SIG-M5 treated with dmso at 0.1 percent for 504 hours (cell line): ENCODE results near the gene ANKLE1.
A peak's percentile ranks its signal among the peaks of the same experiment; 100 is the strongest.

Source experiments
- DNase-seq: peaks from one replicate; lab custom pipeline; 2025; ENCODE audit not compliant: unreplicated experiment; lab: John Stamatoyannopoulos, UW

The ANKLE1 gene

GRCh38 chr19:17305216-17305516, 23.5 kb downstream of the ANKLE1 start:
- no peak for DNase-seq

GRCh38 chr19:17305517-17306284, 24.0 kb downstream of the ANKLE1 start, which contains the start of gene MRPL34:
Gene MRPL34 (plus strand): TSS chr19:17305872. CDS start chr19:17305893, 21 bp downstream.
- peak; percentile 98 for DNase-seq

GRCh38 chr19:17306285-17306714, 24.6 kb downstream of the ANKLE1 start:
- no peak for DNase-seq

GRCh38 chr19:17307876-17308377, 26.2 kb downstream of the ANKLE1 start:
- DNase-seq = no peak

- peak; percentile 99 for DNase-seq
Measured at GRCh38 chr19:17309198-17309964, 27.7 kb downstream of the ANKLE1 start, which contains the start of gene DDA1. Gene DDA1 (plus strand): TSS chr19:17309563. CDS start chr19:17309655, 92 bp downstream.

GRCh38 chr19:17309965-17310461, 28.3 kb downstream of the ANKLE1 start:
- no peak for DNase-seq

DNA sequence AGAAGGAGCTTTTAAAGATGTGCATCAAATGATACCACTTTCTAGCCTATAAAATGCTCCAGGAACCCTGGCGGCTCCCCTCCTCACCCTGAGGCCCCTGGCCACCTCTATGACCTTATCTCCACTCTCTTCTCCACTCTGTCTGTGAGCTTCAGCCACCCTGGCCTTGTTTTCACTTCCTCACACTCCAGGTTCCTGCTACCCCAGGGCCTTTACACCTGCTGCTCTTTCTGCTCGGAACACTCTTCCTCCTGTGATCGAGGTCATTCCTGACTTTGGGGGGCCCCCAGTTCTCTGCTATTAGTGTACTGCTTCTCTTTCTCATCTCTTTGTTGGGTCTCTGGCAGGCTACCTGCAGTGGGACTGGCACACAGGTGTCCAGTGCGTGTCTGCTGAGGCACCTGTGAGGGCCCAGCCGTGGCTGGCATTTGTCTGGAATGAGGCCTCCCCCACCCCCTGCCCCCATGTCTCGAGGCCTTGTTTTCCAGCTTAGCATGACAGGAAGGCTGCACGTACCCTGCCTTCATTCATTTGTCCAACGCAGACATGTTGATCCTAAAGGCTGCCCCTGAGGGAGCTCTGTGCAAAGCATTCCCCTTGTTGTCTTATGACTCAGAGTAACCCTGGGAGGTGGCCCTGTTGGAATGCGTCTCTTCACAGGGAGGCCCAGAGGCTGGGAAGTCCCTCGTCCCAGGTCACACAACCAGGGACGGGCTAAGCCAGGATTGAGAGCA, 29.9 kb downstream of the ANKLE1 start:
- DNase-seq = no peak

DNA sequence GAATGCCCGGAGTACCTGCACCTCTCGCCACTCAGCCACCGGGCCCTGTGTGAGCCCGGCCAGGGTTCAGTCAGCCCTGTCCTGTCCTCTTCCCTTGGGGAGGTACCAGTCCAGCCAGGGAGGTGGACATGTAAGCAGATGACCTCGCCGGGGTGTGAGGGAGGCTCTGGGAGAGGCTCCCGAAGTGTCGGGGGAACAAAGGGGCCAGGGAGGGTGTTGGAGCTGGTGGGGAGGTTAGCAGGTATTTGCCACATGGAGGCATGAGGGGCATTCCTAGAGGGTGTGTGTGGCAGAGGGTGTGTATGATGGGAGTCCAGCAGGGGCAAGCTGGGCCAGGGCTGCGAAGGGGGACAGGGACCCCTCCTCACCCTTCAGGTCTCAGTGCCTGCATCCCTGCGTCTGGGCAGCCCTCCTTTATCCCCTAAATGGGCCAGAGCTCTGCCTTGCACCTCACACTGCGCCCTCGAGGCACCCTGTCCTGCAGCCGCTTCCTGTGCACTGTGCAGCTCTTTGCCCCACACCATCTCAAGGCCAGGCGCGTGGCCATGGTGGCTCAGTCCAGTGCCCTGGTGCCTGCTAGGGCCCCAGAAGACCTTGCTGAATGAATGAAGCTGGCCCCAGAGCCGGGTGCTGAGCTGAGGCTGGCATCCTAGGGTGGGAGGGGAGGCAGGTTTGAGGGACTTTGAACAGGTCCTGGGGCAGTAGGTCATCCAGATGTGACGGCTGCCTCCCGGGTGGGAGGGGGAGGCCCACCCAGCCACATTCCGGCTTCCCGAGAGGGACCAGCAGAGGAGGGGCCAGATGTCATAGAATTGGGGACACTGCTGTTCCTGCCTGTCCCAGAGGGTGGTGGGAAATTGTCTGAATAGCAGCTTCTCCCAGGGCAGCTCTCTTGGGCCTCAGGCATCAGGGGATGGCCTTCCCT, 30.8 kb downstream of the ANKLE1 start:
- no peak for DNase-seq

- no peak for DNase-seq
Measured at GRCh38 chr19:17314007-17314593, 32.4 kb downstream of the ANKLE1 start.

DNA sequence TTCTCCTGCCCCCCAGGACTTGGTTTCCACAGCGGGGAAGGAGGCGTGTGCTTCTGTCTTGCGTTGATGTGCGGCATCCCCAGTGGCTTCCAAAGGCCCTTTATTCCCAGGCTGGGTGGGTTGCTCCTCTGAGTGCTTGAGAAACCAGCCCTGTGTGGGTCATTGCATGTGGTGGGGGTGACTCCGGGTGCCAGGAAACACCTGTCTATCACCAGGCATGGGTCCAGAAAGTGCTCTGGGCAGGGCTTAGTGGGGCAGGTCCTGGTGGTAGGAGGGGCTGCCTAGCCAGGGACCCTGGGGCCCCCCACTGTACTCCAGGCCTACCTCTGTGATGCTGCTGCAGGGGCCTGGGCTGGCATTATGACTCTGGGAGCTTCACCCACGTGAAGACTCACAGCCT, 37.3 kb downstream of the ANKLE1 start:
- DNase-seq = no peak

DNA sequence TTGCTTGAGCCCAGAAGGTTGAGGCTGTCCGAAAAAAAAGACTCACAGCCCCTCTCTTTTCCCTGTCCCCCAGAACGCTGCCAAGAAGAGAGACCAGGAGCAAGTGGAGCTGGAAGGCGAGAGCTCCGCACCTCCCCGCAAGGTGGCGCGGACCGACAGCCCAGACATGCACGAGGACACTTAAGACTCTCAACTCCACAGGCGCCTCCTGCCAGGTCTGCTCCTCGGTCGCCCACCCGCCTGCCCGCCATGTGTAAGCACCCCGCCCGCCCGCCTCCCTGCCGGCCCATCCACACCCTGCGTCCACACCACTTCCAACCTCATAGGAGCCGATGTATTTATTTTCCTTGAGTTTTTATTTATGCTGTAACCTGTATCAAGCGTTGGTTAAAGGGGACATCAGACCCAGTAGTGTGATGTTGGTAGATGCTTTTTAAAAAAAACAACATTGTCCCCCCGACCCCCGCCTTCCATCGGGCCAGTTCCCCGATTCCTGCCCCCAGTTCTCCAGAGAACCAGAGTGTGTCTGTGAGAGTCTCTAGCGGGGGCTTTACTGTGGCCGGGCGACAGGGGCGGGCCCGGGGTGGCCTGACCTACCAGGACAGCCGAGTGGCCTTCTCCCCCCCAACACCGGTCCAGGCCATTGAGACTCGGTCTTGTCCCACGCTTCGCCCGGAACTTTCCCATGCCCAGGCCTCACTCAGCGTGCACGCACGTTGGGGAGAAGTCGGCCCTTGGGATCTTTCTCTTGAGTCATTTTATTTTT, 38.0 kb downstream of the ANKLE1 start:
- DNase-seq = no peak

DNA sequence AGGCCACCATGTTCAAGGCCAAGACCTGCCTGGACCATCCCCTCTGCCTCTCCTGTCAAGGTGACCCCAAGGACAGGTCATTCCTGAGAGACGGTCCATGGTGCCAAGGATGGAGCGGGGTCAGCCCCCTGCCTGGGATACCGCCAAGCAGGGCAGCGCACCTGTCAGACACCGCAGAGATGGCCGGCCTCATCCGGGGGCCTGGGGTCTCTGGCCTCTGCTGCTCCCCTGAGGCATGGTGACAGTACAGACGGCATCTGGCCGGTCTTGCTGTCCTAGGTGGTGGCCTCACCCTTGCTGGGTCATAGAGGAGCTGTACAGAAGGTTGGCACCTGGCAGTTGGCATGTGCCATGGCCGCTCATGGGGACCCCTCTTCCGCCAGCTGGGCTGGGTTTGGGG, 38.7 kb downstream of the ANKLE1 start:
- DNase-seq = no peak

DNA sequence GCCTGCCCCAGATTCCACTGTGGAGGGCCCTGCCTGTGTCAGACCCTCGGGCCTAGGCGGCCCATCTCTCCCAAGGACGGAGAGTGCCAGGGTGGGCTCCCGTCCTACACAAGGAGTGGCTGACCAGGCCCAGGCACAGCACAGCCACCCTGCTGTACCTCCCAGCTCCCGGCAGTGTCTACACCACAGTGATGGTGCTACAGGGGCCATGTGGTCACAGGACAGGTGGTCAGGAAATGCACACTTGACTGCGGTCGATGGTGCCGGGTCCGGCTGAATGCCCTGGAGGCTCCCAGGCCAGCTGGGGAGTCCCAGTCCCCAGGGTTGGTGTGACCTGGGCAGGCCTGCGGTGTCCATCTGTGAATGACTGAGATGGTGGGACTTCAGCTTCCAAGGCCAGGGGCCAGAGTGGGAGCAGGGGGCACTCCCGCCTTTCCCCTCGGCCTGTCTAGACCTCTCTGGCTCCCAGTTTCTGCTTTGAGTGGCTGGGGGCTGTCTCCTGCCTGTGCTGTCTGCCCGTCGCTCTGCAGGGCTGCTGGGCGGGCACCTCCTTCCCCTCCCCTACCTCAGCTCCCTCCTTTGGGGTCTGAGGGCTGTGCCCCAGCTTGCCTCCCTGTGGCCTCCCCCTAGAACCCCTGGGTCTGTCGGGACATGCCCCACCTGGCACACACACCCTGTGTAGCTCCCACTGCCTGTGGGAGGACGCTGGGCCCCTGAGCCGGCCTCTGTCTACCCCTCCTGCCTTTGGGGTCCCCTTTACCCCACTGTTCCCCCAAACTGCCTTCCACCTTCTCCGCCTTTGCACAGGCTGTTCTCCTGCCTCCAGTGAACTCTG, 40.2 kb downstream of the ANKLE1 start:
- DNase-seq = no peak

- DNase-seq = no peak
Measured at GRCh38 chr19:17322854-17323253, 41.2 kb downstream of the ANKLE1 start.

- DNase-seq = no peak
Measured at GRCh38 chr19:17323300-17323963, 41.7 kb downstream of the ANKLE1 start.

DNA sequence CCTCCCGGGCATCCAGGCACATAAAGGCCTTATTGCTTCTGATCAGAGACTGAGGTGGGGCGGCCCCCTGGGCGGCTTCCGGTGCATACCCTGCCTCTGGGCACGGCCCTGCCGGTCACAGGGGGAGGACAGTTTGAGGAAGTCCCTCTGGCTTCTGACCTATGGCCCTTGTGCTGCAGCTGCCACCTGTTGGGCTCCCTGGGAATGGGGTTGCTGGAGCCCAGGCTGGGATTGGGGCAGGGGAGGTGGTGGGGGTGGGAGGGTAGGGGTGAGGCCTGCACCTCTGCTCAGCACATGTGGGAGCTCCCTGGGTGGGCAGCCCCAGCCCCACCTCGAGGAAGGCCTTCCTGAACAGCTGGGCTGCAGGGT, 42.2 kb downstream of the ANKLE1 start:
- DNase-seq = no peak

DNA sequence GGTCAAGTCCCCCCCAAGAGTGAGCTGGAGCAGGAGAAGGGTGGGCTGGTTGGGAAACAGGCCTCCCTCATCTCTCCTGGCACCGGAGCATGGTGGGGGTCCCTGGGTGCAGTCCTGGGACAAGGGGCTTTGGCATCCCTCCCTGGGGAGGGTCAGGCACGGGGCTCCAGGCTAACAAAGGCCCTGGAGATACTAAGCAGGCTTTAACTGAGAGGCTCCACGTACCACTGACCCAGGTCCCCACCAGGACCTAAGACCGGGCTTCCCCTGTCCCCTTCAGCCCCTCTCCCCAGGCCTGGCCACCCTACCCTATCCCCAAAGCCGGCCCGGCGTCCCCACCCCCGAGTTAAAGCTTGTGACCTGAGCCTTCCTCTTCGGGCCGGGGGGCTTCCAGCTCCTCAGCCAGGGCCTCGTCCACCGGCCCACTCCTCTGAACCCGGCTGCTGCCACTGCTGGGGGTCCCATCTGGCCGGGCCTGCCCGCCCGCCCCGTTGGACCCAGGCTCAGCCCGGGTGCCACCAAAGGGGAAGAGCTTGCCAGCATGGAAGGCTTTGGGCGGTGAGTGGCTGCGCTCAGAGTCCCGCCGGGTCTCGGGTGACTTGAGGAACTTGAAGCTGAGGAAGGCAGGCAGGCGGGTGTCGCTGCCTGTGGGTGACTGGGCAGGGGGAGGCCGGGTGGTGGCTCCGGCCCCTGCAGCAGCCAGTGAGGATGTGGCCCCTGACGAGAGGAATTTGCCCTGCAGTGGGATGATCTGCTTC, 42.8 kb downstream of the ANKLE1 start:
- no peak for DNase-seq
